Stimulated activated effector memory CD8-positive, alpha-beta T cell treated with anti-CD3 and anti-CD28 coated beads, Interleukin-12 subunit alpha, Interleukin-12 subunit beta, amount 100 ng/mL, for 72 hours (primary cell): ENCODE results near the gene ITPRIP.

ENCODE experiments used
- ATAC-seq: fragments of 150-1000 bp; cut with Tn5 transposase; 2 replicates; pipeline ENCODE4 v1.10.0; 2021
- DNase-seq, 2 donors: peaks; one replicate each; pipeline ENCODE4 v3.0.0; 2021 to 2022; ENCODE audit warnings: low spot score in 2 of 2
- H3K27ac Mint-ChIP-seq: one replicate; pipeline ENCODE4 v1.8.0; 2022; ENCODE audit warnings: mild to moderate bottlenecking, mixed read lengths
- H3K36me3 Mint-ChIP-seq: one replicate; pipeline ENCODE4 v1.8.0; 2022; ENCODE audit warnings: mild to moderate bottlenecking, mixed read lengths
- H3K4me1 Mint-ChIP-seq: one replicate; pipeline ENCODE4 v1.8.0; 2022; ENCODE audit warnings: mixed read lengths
- H3K4me3 Mint-ChIP-seq: one replicate; pipeline ENCODE4 v1.8.0; 2022; ENCODE audit warnings: mild to moderate bottlenecking, mixed read lengths
- H3K9me3 Mint-ChIP-seq: one replicate; pipeline ENCODE4 v1.8.0; 2022; ENCODE audit warnings: mixed read lengths

ITPRIP gene

GRCh38 chr10:104268713-104269645 lies 69.3 kb downstream of the ITPRIP start, which contains the start of gene GSTO2:
GSTO2 (plus strand) TSS chr10:104269184; CDS start chr10:104274916, 5,732 bp downstream.
- H3K27ac Mint-ChIP-seq: peak within 1 kb of the TSS; percentile 95
- H3K4me3 Mint-ChIP-seq: peak within 1 kb of the TSS; percentile 80
- peaks cover 36% of the 10 kb centered on the region for H3K4me1 Mint-ChIP-seq
- H3K36me3 Mint-ChIP-seq: peaks cover 53% of the 10 kb centered on the region
- ATAC-seq: peak; percentile 94
- peak; percentile 90 to 97 for DNase-seq
- no peaks in the 10 kb centered on the region for H3K9me3 Mint-ChIP-seq

- Mint-ChIP-seq H3K4me1 (peaks cover 39% of the 10 kb centered on the region), H3K9me3 (no peaks in the 10 kb centered on the region), H3K36me3 (peaks cover 59% of the 10 kb centered on the region), H3K27ac (peak overlapping the region; percentile 95), H3K4me3 (peak overlapping the region; percentile 80)
- no peak for ATAC-seq
- DNase-seq: no peak
Observed at GRCh38 chr10:104268405-104268712, 69.9 kb downstream of the ITPRIP start.

GRCh38 chr10:104267721-104268404 lies 70.4 kb downstream of the ITPRIP start:
- Mint-ChIP-seq H3K4me1 (peaks cover 39% of the 10 kb centered on the region), H3K36me3 (peaks cover 64% of the 10 kb centered on the region), H3K9me3 (no peaks in the 10 kb centered on the region), H3K4me3 (peak overlapping the region; percentile 80), H3K27ac (peak overlapping the region; percentile 95)
- peak in 1 of 2 donors; percentile 69 for DNase-seq
- peak; percentile 63 for ATAC-seq

GRCh38 chr10:104264783-104265182 lies 73.5 kb downstream of the ITPRIP start:
- H3K36me3 Mint-ChIP-seq: peaks cover 95% of the 10 kb centered on the region
- DNase-seq (no peak), ATAC-seq (no peak)
- H3K27ac Mint-ChIP-seq: no peak overlapping the region
- H3K4me1 Mint-ChIP-seq: peaks cover 59% of the 10 kb centered on the region
- H3K9me3 Mint-ChIP-seq: no peaks in the 10 kb centered on the region
- H3K4me3 Mint-ChIP-seq: no peak overlapping the region

- H3K4me1 Mint-ChIP-seq: peaks cover 69% of the 10 kb centered on the region
- H3K27ac Mint-ChIP-seq: peak overlapping the region; percentile 76
- ATAC-seq: no peak
- no peak for DNase-seq
- peaks cover 100% of the 10 kb centered on the region for H3K36me3 Mint-ChIP-seq
- H3K4me3 Mint-ChIP-seq: no peak overlapping the region
- H3K9me3 Mint-ChIP-seq: no peaks in the 10 kb centered on the region
Observed at GRCh38 chr10:104262055-104262454, 76.2 kb downstream of the ITPRIP start.

- H3K4me1 Mint-ChIP-seq: peaks cover 70% of the 10 kb centered on the region
- no peak for DNase-seq
- peak overlapping the region; percentile 76 for H3K27ac Mint-ChIP-seq
- no peaks in the 10 kb centered on the region for H3K9me3 Mint-ChIP-seq
- H3K4me3 Mint-ChIP-seq: peak overlapping the region; percentile 36
- peak; percentile 84 for ATAC-seq
- H3K36me3 Mint-ChIP-seq: peaks cover 100% of the 10 kb centered on the region
Observed at GRCh38 chr10:104260775-104261115, 77.5 kb downstream of the ITPRIP start.

- peak overlapping the region; percentile 36 for H3K4me3 Mint-ChIP-seq
- H3K4me1 Mint-ChIP-seq: peaks cover 64% of the 10 kb centered on the region
- H3K9me3 Mint-ChIP-seq: no peaks in the 10 kb centered on the region
- peak overlapping the region; percentile 76 for H3K27ac Mint-ChIP-seq
- DNase-seq (no peak), ATAC-seq (peak; percentile 43)
- H3K36me3 Mint-ChIP-seq: peaks cover 96% of the 10 kb centered on the region
Observed at GRCh38 chr10:104259999-104260774, 78.1 kb downstream of the ITPRIP start.
